ENCODE data around the gene IAH1.
A peak's percentile ranks its signal among the peaks of the same experiment; 100 is the strongest.

Gene IAH1

GRCh38 chr2:9538000-9538507, 63.7 kb downstream of the IAH1 start:
- H3K4me1 ChIP-seq (ENCODE audit: control insufficient read depth, insufficient read depth, low read depth, low read length): peaks cover 2% of the 10 kb centered on the region
- H4K91ac ChIP-seq (ENCODE audit: low read length): no peak overlapping the region
- no peak overlapping the region for H2AFZ ChIP-seq (ENCODE audit: low read depth, low read length)
- no peak overlapping the region for H2BK120ac ChIP-seq (ENCODE audit: low read depth, low read length)
- no peak overlapping the region for H2AK5ac ChIP-seq (ENCODE audit: low read length, severe bottlenecking)
- no peak overlapping the region for H3K18ac ChIP-seq (ENCODE audit: low read depth in 1 of 2, low read length in 2 of 2)
- DNase-seq: peak; percentile 79
- H2BK15ac ChIP-seq (ENCODE audit: low read depth, poor library complexity, severe bottlenecking): no peak overlapping the region
- H3K27me3 ChIP-seq (ENCODE audit: control insufficient read depth in 1 of 2, insufficient read depth in 1 of 2, low read length in 2 of 2): no peaks in the 10 kb centered on the region
- H2BK12ac ChIP-seq (ENCODE audit: low read length in 2 of 2): no peak overlapping the region
- no peak overlapping the region for H3K27ac ChIP-seq (ENCODE audit: low read length, poor library complexity, severe bottlenecking)
- H3K36me3 ChIP-seq (ENCODE audit: control insufficient read depth in 1 of 2, insufficient read depth in 2 of 2, low read depth in 1 of 2, low read length in 2 of 2): peaks cover 7 to 38% of the 10 kb centered on the region in 2 experiments
- H3K4me3 ChIP-seq (ENCODE audit: insufficient read depth in 1 of 2, low read depth in 1 of 2, low read length in 2 of 2): no peak overlapping the region
- H3K79me1 ChIP-seq (replicated peaks; ENCODE audit: low read length, poor library complexity, severe bottlenecking): peaks cover 15% of the 10 kb centered on the region
- H3K14ac ChIP-seq (ENCODE audit: low read length in 2 of 2): no peak overlapping the region
- H3K4me2 ChIP-seq (ENCODE audit: low read length, poor library complexity, severe bottlenecking): no peak overlapping the region
- WGBS: no CpG with 5 or more reads among the region's 2 CpGs
- H4K8ac ChIP-seq (ENCODE audit: low read length): no peak overlapping the region
- H3K23ac ChIP-seq (ENCODE audit: low read length in 2 of 2): no peak overlapping the region
- no peak overlapping the region for H2BK5ac ChIP-seq (ENCODE audit: low read depth, low read length, poor library complexity, severe bottlenecking)
- H3K4ac ChIP-seq (ENCODE audit: low read depth in 1 of 2, low read length in 2 of 2): no peak overlapping the region
- H3K9me3 ChIP-seq (ENCODE audit: control insufficient read depth, low read length): no peaks in the 10 kb centered on the region
- H3K9ac ChIP-seq (ENCODE audit: low read length): peak overlapping the region; percentile 79

Measured in mesenchymal stem cell (in vitro differentiated cells and primary cell).